Mucosa of descending colon (tissue), 3 donors: ENCODE measurements around the gene FADS2. TPM values are rescaled to one million over a fixed set of nuclear protein-coding genes. Genes with fewer than 3 reads are reported as not detected.

ENCODE experiments used
- ATAC-seq: fragments of 200-7000 bp; cut with Tn5 transposase; one replicate; pipeline ENCODE4 v1.9.1; 2020; ENCODE audit warnings: mild to moderate bottlenecking, moderate library complexity
- DNase-seq, 3 donors: peaks; one replicate each; pipeline ENCODE4 v3.0.0-alpha.2; 2020
- H3K36me3 ChIP-seq: fragments of 200-600 bp; one replicate; pipeline ENCODE4 v1.8.0; 2021; ENCODE audit warnings: low read depth, mild to moderate bottlenecking
- H3K4me1 ChIP-seq: fragments of 200-600 bp; one replicate; pipeline ENCODE4 v1.8.0; 2021; ENCODE audit warnings: low read depth, mild to moderate bottlenecking
- H3K4me3 ChIP-seq: fragments of 200-600 bp; one replicate; pipeline ENCODE4 v1.8.0; 2021; ENCODE audit warnings: mild to moderate bottlenecking
- H3K9me3 ChIP-seq: fragments of 200-600 bp; one replicate; pipeline ENCODE4 v1.8.0; 2021; ENCODE audit warnings: mild to moderate bottlenecking
- CTCF ChIP-seq: fragments of 200-600 bp; IDR thresholded peaks from one replicate; pipeline ENCODE4 v1.8.0; 2022; ENCODE audit warnings: antibody characterized with exemption, mild to moderate bottlenecking
- intact Hi-C, 2 donors: fragments of 100-400 bp; cut with DNase I in 1 of 2; cut with micrococcal nuclease in 1 of 2; formaldehyde crosslinking; loops; one replicate each; pipeline versions ENCODE4 v1.11.0 to v1.11.1; 2022; cut with DNase I, micrococcal nuclease
- total RNA-seq, 3 donors: library from RNA; stranded (reverse); fragmentation: NEBNext Ultra II Directional in 2 of 3; extraction: Animal tissue kit (Norgen Biotek cat#: 25700) in 2 of 3; gene quantifications; one replicate each; pipeline versions ENCODE4 v1.2.1 to v1.2.4, GENCODE V29; 2021 to 2023
- donor health status: DM: no; HTN: no; CAD: no; lungs with moderate emphysema.
- donor health status: DM: no; HTN: no; CAD: no.
- donor health status: DM: no; HTN: yes; CAD: no.

The FADS2 gene
- total RNA-seq, 3 donors from 2014 or later: 2.5 to 29.3 (median 8.6) TPM

DNA sequence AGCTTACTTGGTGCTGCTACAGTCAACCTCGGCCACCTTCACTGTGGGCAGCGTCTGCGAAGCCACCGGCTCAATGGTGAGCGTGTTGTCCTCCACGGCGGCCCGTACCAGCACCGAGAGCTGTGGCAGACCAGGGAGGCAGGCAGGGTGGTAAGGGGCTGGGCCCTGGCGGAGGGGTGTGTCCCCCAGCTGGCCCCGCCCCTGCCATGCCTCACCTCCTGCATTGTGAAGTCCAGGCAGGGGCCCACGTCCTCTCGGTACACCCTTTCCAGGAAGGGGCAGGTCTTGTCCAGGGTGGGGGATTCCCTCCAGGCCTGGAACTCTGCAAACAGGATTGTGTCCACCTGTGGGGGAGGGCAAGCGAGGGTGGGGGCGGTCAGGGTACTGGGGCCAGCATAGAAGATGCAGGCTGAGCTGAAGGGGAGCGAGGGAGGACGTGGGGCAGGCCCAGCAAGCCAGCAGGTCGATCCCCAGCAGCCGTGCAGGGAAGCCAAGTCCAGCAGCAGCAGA lies 76.5 kb downstream of the FADS2 start:
- intact Hi-C loops: no loop called here
- ATAC-seq: peak; percentile 82

GRCh38 chr11:61905067-61905696 lies 77.1 kb downstream of the FADS2 start:
- Histone ChIP-seq H3K4me3 (no peak overlapping the region), H3K36me3 (no peaks in the 10 kb centered on the region), H3K9me3 (no peaks in the 10 kb centered on the region), H3K4me1 (no peaks in the 10 kb centered on the region)
- intact Hi-C loops: no loop called here
- ATAC-seq: no peak
- no peak for TF ChIP-seq CTCF
- DNase-seq: no peak

More for the DNA sequence above, 76.5 kb downstream of the FADS2 start:
- no peaks in the 10 kb centered on the region for H3K36me3 ChIP-seq
- peak in 2 of 3 donors; percentile 61 to 68 for DNase-seq
- no peak overlapping the region for H3K4me3 ChIP-seq
- no peak for TF ChIP-seq CTCF
- no peaks in the 10 kb centered on the region for H3K9me3 ChIP-seq
- no peaks in the 10 kb centered on the region for H3K4me1 ChIP-seq

DNA sequence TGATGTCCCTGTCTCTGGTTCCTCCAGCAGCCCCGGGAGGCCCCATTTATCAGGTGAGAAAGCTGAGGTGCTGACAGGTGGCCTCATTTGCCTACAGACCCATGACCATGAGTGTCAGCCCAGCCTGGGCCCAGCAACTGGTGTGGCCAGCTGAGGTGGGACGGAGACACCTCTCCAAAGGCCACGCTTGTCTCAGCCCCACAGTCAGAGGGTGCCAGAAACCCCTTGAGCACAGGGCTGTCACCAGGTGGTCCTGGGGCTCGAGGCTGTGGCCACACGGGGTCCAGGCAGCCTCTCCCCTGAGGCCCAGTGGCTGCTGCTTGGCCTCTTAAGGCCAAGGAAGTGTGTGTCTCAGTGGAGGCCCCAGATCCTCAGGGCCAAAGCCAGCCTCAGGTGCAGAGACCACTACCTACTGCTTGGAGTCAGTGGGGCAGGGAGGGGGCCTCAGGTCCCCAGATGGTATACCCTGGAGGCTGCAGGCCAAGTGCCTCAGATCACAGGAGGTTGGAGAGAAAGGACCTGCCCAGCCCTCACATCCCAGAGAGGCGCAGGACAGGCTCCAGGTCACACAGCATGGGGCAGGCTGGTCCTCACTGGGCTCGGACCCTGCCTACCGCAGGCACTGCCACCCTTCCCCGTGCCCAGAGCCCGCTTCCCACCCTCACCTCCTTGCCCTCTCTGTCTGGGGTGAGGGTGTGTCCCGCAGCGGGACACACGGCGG lies 77.9 kb downstream of the FADS2 start:
- no peaks in the 10 kb centered on the region for H3K9me3 ChIP-seq
- no peaks in the 10 kb centered on the region for H3K36me3 ChIP-seq
- DNase-seq (no peak), ATAC-seq (no peak)
- intact Hi-C loops: no loop called here
- no peaks in the 10 kb centered on the region for H3K4me1 ChIP-seq
- no peak overlapping the region for H3K4me3 ChIP-seq
- TF ChIP-seq CTCF: no peak

- no peaks in the 10 kb centered on the region for H3K4me1 ChIP-seq
- no peak overlapping the region for H3K4me3 ChIP-seq
- no peak for TF ChIP-seq CTCF
- DNase-seq (peak in 2 of 3 donors; percentile 3 to 38), ATAC-seq (no peak)
- intact Hi-C loops: no loop called here
- H3K9me3 ChIP-seq: no peaks in the 10 kb centered on the region
- H3K36me3 ChIP-seq: no peaks in the 10 kb centered on the region
Measured at GRCh38 chr11:61906522-61906909, 78.4 kb downstream of the FADS2 start.

GRCh38 chr11:61907282-61907681 lies 79.2 kb downstream of the FADS2 start:
- DNase-seq (peak in 2 of 3 donors; percentile 12 to 40), ATAC-seq (no peak)
- Histone ChIP-seq H3K4me3 (no peak overlapping the region), H3K4me1 (no peaks in the 10 kb centered on the region), H3K9me3 (no peaks in the 10 kb centered on the region), H3K36me3 (no peaks in the 10 kb centered on the region)
- intact Hi-C loops: no loop called here
- TF ChIP-seq CTCF: no peak
